B cell (primary cell): ENCODE measurements around the gene STAU1. TPM values are rescaled to one million over a fixed set of nuclear protein-coding genes. Genes with fewer than 3 reads are reported as not detected.

Experiments
- ATAC-seq: fragments of 200-7000 bp; cut with Tn5 transposase; one replicate; pipeline ENCODE4 v1.10.0; 2021; ENCODE audit warnings: low read depth, mild to moderate bottlenecking, moderate number of reproducible peaks, moderate library complexity
- CTCF ChIA-PET: fragments of 350-600 bp; sonication (Branson Sonifier 250); formaldehyde crosslinking; loops from one replicate; lab custom pipeline; 2021; ENCODE audit warnings: antibody characterized with exemption, inconsistent platforms; lab: Charles Lee
- POLR2A ChIA-PET: fragments of 350-600 bp; sonication (Branson Sonifier 250); formaldehyde crosslinking; loops from one replicate; lab custom pipeline; 2021; ENCODE audit warnings: antibody characterized with exemption; lab: Charles Lee
- DNase-seq: peaks from one replicate; pipeline ENCODE4 v3.0.0; 2013
- H2AFZ ChIP-seq: 2 replicates; pipeline ENCODE4 v1.6.1; 2012; ENCODE audit warnings: mild to moderate bottlenecking, low read depth, low read length; ENCODE audit not compliant: insufficient read depth, poor library complexity, severe bottlenecking
- H3K27ac ChIP-seq, 2 donors: 1 replicate in 1 of 2; 2 replicates in 1 of 2; pipeline ENCODE4 v1.5.1; 2012 to 2013; ENCODE audit warnings: low read length in 2 of 2, mild to moderate bottlenecking in 2 of 2, moderate library complexity in 1 of 2
- H3K27me3 ChIP-seq, 4 experiments: fragments of 200-600 bp in 1 of 4; sonication (generic) in 1 of 4; replicated peaks in 1 of 4; 1 replicate in 2 of 4; 2 replicates in 2 of 4; pipeline versions ENCODE4 v1.6.1 to v1.7.0; 2013 to 2016; ENCODE audit warnings: low read length in 3 of 4, mild to moderate bottlenecking in 2 of 4, mixed read lengths in 1 of 4, moderate library complexity in 1 of 4; ENCODE audit not compliant: insufficient read depth in 4 of 4, control insufficient read depth in 3 of 4; ENCODE audit errors: control extremely low read depth in 1 of 4
- H3K36me3 ChIP-seq, 2 experiments: replicated peaks in 1 of 2; 1 replicate in 1 of 2; 2 replicates in 1 of 2; pipeline versions ENCODE4 v1.6.1 to v1.7.1; 2013; ENCODE audit warnings: low read length in 1 of 2; ENCODE audit not compliant: insufficient read depth in 2 of 2, control insufficient read depth in 1 of 2; ENCODE audit errors: control extremely low read depth in 1 of 2, extremely low read depth in 1 of 2
- H3K4me1 ChIP-seq, 2 donors: fragments of 200-600 bp in 1 of 2; sonication (generic) in 1 of 2; 1 replicate in 1 of 2; 2 replicates in 1 of 2; pipeline versions ENCODE4 v1.5.1 to v1.6.1; 2013 to 2017; ENCODE audit warnings: low read length in 2 of 2; ENCODE audit not compliant: control insufficient read depth in 2 of 2, insufficient read depth in 2 of 2
- H3K4me2 ChIP-seq: replicated peaks from 2 replicates; pipeline ENCODE3; 2012; ENCODE audit warnings: mild to moderate bottlenecking, low read depth, low read length; ENCODE audit not compliant: poor library complexity, severe bottlenecking
- H3K4me3 ChIP-seq, 5 experiments: fragments of 200-600 bp in 1 of 5; sonication (generic) in 1 of 5; 1 replicate in 3 of 5; 2 replicates in 2 of 5; pipeline versions ENCODE4 v1.5.1 to v1.7.0; 2011 to 2016; ENCODE audit warnings: low read length in 4 of 5, mild to moderate bottlenecking in 4 of 5, low read depth in 2 of 5, control low read depth in 1 of 5, moderate library complexity in 1 of 5; ENCODE audit not compliant: insufficient read depth in 1 of 5; ENCODE audit errors: control extremely low read depth in 1 of 5, extremely low read depth in 1 of 5
- H3K79me2 ChIP-seq: fragments of 200-600 bp; sonication (generic); one replicate; pipeline ENCODE4 v1.6.0; 2016; ENCODE audit warnings: low read length; ENCODE audit not compliant: control insufficient read depth, insufficient read depth
- H3K9ac ChIP-seq: fragments of 200-600 bp; sonication (generic); 2 replicates; pipeline ENCODE4 v1.6.1; 2017; ENCODE audit warnings: mild to moderate bottlenecking, low read length, moderate library complexity
- H3K9me3 ChIP-seq, 3 donors: one replicate each; pipeline versions ENCODE4 v1.6.1 to v1.7.1; 2013; ENCODE audit warnings: low read length in 2 of 3; ENCODE audit not compliant: control insufficient read depth in 2 of 3, insufficient read depth in 1 of 3; ENCODE audit errors: control extremely low read depth in 1 of 3
- H4K20me1 ChIP-seq: 2 replicates; pipeline ENCODE4 v1.6.0; 2012; ENCODE audit warnings: mild to moderate bottlenecking, low read length; ENCODE audit not compliant: insufficient read depth, control insufficient read depth, poor library complexity, severe bottlenecking
- H3K27ac Mint-ChIP-seq: one replicate; pipeline ENCODE4 v1.8.0; 2021; ENCODE audit warnings: mixed read lengths
- H3K27me3 Mint-ChIP-seq: one replicate; pipeline ENCODE4 v1.8.0; 2021; ENCODE audit warnings: mixed read lengths
- H3K4me1 Mint-ChIP-seq: one replicate; pipeline ENCODE4 v1.8.0; 2021; ENCODE audit warnings: mixed read lengths
- H3K4me3 Mint-ChIP-seq: one replicate; pipeline ENCODE4 v1.8.0; 2021; ENCODE audit warnings: mixed read lengths
- H3K9me3 Mint-ChIP-seq: one replicate; pipeline ENCODE4 v1.8.0; 2022; ENCODE audit warnings: mixed read lengths; ENCODE audit not compliant: insufficient read depth
- CTCF ChIP-seq: fragments of 200-600 bp; IDR thresholded peaks from one replicate; pipeline ENCODE4 v1.8.0; 2022; ENCODE audit warnings: antibody characterized with exemption, mild to moderate bottlenecking
- EZH2 ChIP-seq: IDR thresholded peaks from 2 replicates; pipeline ENCODE4 v1.6.1; 2012; ENCODE audit warnings: borderline replicate concordance, low read depth, mild to moderate bottlenecking, moderate library complexity, low read length; ENCODE audit not compliant: insufficient read depth, poor library complexity, severe bottlenecking
- WGBS: methylation state at CpG from one replicate; pipeline ENCODE4 v1.1.5; 2013; ENCODE audit warnings: missing lambda C conversion rate; ENCODE audit not compliant: insufficient coverage; 5-methylcytosine and 5-hydroxymethylcytosine counted together
- intact Hi-C: fragments of 100-400 bp; cut with micrococcal nuclease; formaldehyde crosslinking; loops from one replicate; pipeline ENCODE4 v1.10.0; 2022
- polyA plus RNA-seq: library from polyadenylated mRNA; depleted of rRNA; stranded (reverse); fragments of >200 nt; gene quantifications from 2 replicates; pipeline ENCODE4 v1.2.3, GENCODE V29; 2012
- total RNA-seq, 2 donors: library from RNA; stranded (reverse); fragments of 120-200 nt in 1 of 2; gene quantifications; 1 replicate in 1 of 2; 2 replicates in 1 of 2; pipeline versions ENCODE4 v1.2.3 to v1.2.4, GENCODE V29; 2013 to 2022

The STAU1 gene
- total and polyA plus RNA-seq, 2 donors (not counting 1 experiment from before 2014, with no cell fraction given): 15.4 to 42.9 TPM

- no peaks in the 10 kb centered on the region for H3K4me1 ChIP-seq
- H4K20me1 ChIP-seq: no peaks in the 10 kb centered on the region
- H3K4me3 ChIP-seq: no peak overlapping the region
- Mint-ChIP-seq H3K4me3 (no peak overlapping the region), H3K27ac (no peak overlapping the region), H3K4me1 (no peaks in the 10 kb centered on the region), H3K27me3 (no peaks in the 10 kb centered on the region), H3K9me3 (no peaks in the 10 kb centered on the region)
- no peak overlapping the region for H3K9ac ChIP-seq
- no peak overlapping the region for H2AFZ ChIP-seq
- H3K27ac ChIP-seq: no peak overlapping the region
- H3K27me3 ChIP-seq: no peaks in the 10 kb centered on the region
- H3K9me3 ChIP-seq: peaks cover 0 to 4% (median 0%) of the 10 kb centered on the region in 3 donors
- DNase-seq: no peak
- intact Hi-C loops: no loop called here
- ChIA-PET POLR2A (no interaction called here), CTCF (no interaction called here)
- no peaks in the 10 kb centered on the region for H3K79me2 ChIP-seq
- TF ChIP-seq CTCF: no peak
- TF ChIP-seq EZH2: no peak
- ATAC-seq: no peak
- H3K4me2 ChIP-seq: no peak overlapping the region
- 70% methylated on average over 2 of the region's 9 CpGs for WGBS
- H3K36me3 ChIP-seq: no peaks in the 10 kb centered on the region
These were observed 15.6 kb upstream of the STAU1 start for GRCh38 chr20:49203746-49204145.

GRCh38 chr20:49203011-49203410 is 14.9 kb upstream of the STAU1 start:
- intact Hi-C loops: no loop called here
- WGBS: 100% methylated on average over 3 of the region's 7 CpGs
- Histone ChIP-seq H3K4me2 (no peak overlapping the region), H3K36me3 (no peaks in the 10 kb centered on the region), H3K9me3 (peaks cover 0 to 4% (median 0%) of the 10 kb centered on the region in 3 donors), H3K4me3 (no peak overlapping the region), H3K27ac (no peak overlapping the region), H3K79me2 (no peaks in the 10 kb centered on the region), H3K27me3 (no peaks in the 10 kb centered on the region), H3K4me1 (no peaks in the 10 kb centered on the region), H2AFZ (no peak overlapping the region), H4K20me1 (no peaks in the 10 kb centered on the region), H3K9ac (no peak overlapping the region)
- POLR2A ChIA-PET: no interaction called here
- no peak overlapping the region for H3K4me3 Mint-ChIP-seq
- DNase-seq (no peak), ATAC-seq (no peak)
- CTCF ChIA-PET: interaction anchor here (1.2 kb wide), 1 partner anchor 14 kb away, joined by 4 read pairs; no protein-coding TSS in a partner anchor
- H3K4me1 Mint-ChIP-seq: no peaks in the 10 kb centered on the region
- TF ChIP-seq CTCF (no peak), EZH2 (no peak)
- no peaks in the 10 kb centered on the region for H3K9me3 Mint-ChIP-seq
- H3K27me3 Mint-ChIP-seq: no peaks in the 10 kb centered on the region
- H3K27ac Mint-ChIP-seq: no peak overlapping the region
